CD4-positive, alpha-beta memory T cell (primary cell): ENCODE data around the gene ANKRD24. TPM values are rescaled to one million over a fixed set of nuclear protein-coding genes. Genes with fewer than 3 reads are reported as not detected.
"Not testable (repeated sequence)": the region's sequence is repeated elsewhere in the genome, so short reads cannot be mapped to it uniquely, and the experiment has no call there.

Experiments used
- CTCF ChIA-PET: fragments of 350-600 bp; sonication (Branson Sonifier 250); formaldehyde crosslinking; loops from one replicate; lab custom pipeline; 2021; ENCODE audit warnings: inconsistent platforms; ENCODE audit not compliant: partially characterized antibody; lab: Charles Lee
- POLR2A ChIA-PET: fragments of 350-600 bp; sonication (Branson Sonifier 250); formaldehyde crosslinking; loops from one replicate; lab custom pipeline; 2021; ENCODE audit not compliant: partially characterized antibody; lab: Charles Lee
- DNase-seq, 5 donors: peaks; one replicate each; pipeline versions ENCODE4 v3.0.0 to v3.0.0-alpha.2; 2020 to 2022; ENCODE audit warnings: mixed read lengths in 1 of 5
- H3K27ac ChIP-seq: one replicate; pipeline ENCODE4 v1.7.0; 2013; ENCODE audit warnings: low read depth, low read length
- H3K27me3 ChIP-seq: 2 replicates; pipeline ENCODE4 v1.7.0; 2013; ENCODE audit warnings: mild to moderate bottlenecking, low read length, moderate library complexity; ENCODE audit not compliant: insufficient read depth
- H3K36me3 ChIP-seq: 2 replicates; pipeline ENCODE4 v1.7.0; 2013; ENCODE audit warnings: mild to moderate bottlenecking, low read length, moderate library complexity; ENCODE audit not compliant: insufficient read depth
- H3K4me1 ChIP-seq: 2 replicates; pipeline ENCODE4 v1.7.0; 2013; ENCODE audit warnings: mild to moderate bottlenecking, low read length, moderate library complexity; ENCODE audit not compliant: insufficient read depth
- H3K4me3 ChIP-seq, 2 donors: one replicate each; pipeline ENCODE4 v1.7.0; 2013; ENCODE audit warnings: low read length in 2 of 2, mild to moderate bottlenecking in 1 of 2
- H3K9me3 ChIP-seq, 2 donors: one replicate each; pipeline ENCODE4 v1.7.0; 2013; ENCODE audit warnings: low read length in 2 of 2, control low read depth in 1 of 2; ENCODE audit not compliant: control insufficient read depth in 1 of 2
- H3K27ac Mint-ChIP-seq, 7 donors: one replicate each; pipeline ENCODE4 v1.8.0; 2020 to 2021; ENCODE audit warnings: mixed read lengths in 7 of 7, mild to moderate bottlenecking in 6 of 7, inconsistent platforms in 3 of 7, moderate library complexity in 3 of 7
- H3K27me3 Mint-ChIP-seq, 2 donors: one replicate each; pipeline ENCODE4 v1.8.0; 2020 to 2021; ENCODE audit warnings: mixed read lengths in 2 of 2
- H3K36me3 Mint-ChIP-seq, 2 donors: one replicate each; pipeline ENCODE4 v1.8.0; 2020 to 2021; ENCODE audit warnings: mixed read lengths in 2 of 2, inconsistent platforms in 1 of 2, mild to moderate bottlenecking in 1 of 2
- H3K4me1 Mint-ChIP-seq, 4 donors: one replicate each; pipeline ENCODE4 v1.8.0; 2020 to 2021; ENCODE audit warnings: mixed read lengths in 4 of 4, mild to moderate bottlenecking in 1 of 4
- H3K4me3 Mint-ChIP-seq, 8 donors: one replicate each; pipeline ENCODE4 v1.8.0; 2020 to 2021; ENCODE audit warnings: mixed read lengths in 8 of 8, mild to moderate bottlenecking in 7 of 8, moderate library complexity in 6 of 8, inconsistent platforms in 3 of 8
- H3K9me3 Mint-ChIP-seq, 8 donors: one replicate each; pipeline ENCODE4 v1.8.0; 2020 to 2021; ENCODE audit warnings: mixed read lengths in 8 of 8, mild to moderate bottlenecking in 5 of 8, inconsistent platforms in 3 of 8, moderate library complexity in 1 of 8
- intact Hi-C: fragments of 100-400 bp; cut with micrococcal nuclease; formaldehyde crosslinking; loops from one replicate; pipeline ENCODE4 v1.15.1; 2023
- polyA plus RNA-seq, 2 donors: library from polyadenylated mRNA; unstranded; fragments of 300-500 nt; fragmentation: Illumina TruSeq; gene quantifications; one replicate each; pipeline ENCODE4 v1.2.3, GENCODE V29; 2021
- total RNA-seq, 2 experiments: library from RNA; stranded (reverse); gene quantifications; one replicate each; pipeline ENCODE4 v1.2.3, GENCODE V29; 2021

The ANKRD24 gene
- total and polyA plus RNA-seq, 4 experiments from 2014 or later, result 0.20 to 2.9 (median 1.9) TPM; not detected in 1

DNA sequence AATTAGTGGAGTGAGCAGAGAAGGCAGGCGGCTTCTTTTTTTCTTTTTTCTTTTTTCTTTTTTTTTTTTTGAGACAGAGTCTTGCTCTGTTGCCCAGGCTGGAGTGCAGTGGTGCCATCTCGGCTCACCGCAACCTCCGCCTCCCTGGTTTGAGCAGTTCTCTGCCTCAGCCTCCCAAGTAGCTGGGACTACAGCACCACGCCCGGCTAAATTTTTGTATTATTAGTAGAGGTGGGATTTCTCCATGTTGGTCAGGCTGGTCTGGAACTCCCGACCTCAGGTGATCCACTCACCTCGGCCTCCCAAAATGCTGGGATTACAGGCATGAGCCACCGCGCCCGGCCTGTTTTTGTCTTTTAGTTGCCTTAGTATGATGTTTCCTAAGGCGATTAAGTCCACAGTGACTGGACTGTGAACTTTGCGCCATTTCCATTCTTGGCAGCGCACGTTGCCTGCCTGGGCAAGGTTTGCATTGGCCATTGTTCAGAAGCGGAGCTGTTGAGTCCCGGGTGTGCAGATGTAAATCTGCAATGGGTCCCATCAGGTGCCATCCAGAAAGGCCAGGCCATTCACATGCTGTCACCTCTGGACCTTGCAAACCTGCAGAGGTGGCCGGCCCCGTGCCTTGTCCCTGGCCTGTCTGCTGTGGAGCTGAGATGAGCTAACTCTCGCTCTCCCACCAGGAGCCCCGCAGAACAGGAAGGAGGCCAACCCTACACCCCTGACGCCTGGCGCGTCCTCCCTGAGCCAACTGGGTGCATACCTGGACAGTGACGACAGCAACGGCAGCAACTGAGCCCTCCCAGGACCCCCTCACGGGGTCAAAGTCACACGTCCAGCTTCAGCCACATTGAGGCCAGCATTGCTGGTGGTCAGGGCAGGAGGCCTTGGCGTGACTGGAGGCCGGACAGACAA, 85.7 kb downstream of the ANKRD24 start:
- H3K36me3 ChIP-seq, result peaks cover 28% of the 10 kb centered on the region

DNA sequence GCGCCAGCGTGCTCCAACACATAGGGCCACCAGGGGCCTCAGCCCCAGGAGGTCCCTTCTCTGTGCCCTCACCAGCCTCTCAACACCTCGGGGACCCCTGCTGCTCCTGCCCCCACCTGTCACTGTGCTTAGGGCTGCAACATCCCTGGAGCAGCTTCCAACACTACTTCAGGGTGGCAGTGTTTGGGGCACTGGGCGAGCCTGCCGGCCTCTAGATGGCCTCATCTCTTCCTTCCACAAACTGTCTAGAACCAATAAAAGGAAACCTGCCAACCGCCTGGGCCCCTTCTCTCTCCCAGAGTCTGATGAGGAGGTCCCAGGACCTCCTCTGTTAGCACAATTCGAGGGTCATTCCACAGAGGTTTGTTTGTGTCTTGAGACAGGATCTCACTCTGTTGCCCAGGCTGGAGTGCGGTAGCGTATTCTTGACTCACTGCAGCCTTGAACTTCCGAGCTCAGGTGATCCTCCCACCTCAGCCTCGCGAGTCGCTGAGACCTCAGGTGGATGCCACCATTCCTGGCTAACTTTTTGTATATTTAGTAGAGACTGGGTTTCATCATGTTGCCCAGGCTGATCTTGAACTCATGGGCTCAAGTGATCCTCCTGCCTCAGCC, 86.4 kb downstream of the ANKRD24 start:
- peaks cover 30 to 44% of the 10 kb centered on the region in 2 donors for H3K36me3 Mint-ChIP-seq
- intact Hi-C loops, result no loop called here
- no peaks in the 10 kb centered on the region for H3K9me3 Mint-ChIP-seq
- ChIA-PET CTCF (interaction anchor here (1.0 to 5.8 kb wide), 7 partner anchors 35 to 256 kb away, joined by 3 to 61 read pairs (median 8); partner anchors contain the start of gene FSD1), POLR2A (no interaction called here)
- H3K27ac ChIP-seq, result no peak overlapping the region
- H3K27me3 ChIP-seq, result no peaks in the 10 kb centered on the region
- H3K9me3 ChIP-seq, result no peaks in the 10 kb centered on the region
- H3K4me1 Mint-ChIP-seq, result peaks cover 10 to 19% (median 14%) of the 10 kb centered on the region in 4 donors
- no peak overlapping the region for H3K4me3 Mint-ChIP-seq
- H3K4me1 ChIP-seq, result peaks cover 7% of the 10 kb centered on the region
- H3K36me3 ChIP-seq, result peaks cover 26% of the 10 kb centered on the region
- no peaks in the 10 kb centered on the region for H3K27me3 Mint-ChIP-seq
- no peak for DNase-seq
- H3K27ac Mint-ChIP-seq, result peak overlapping the region in 1 of 7 donors; percentile 35
- no peak overlapping the region for H3K4me3 ChIP-seq

More for the DNA sequence above, 85.7 kb downstream of the ANKRD24 start:
- no peak for DNase-seq
- Mint-ChIP-seq H3K4me1 (peaks cover 12 to 19% (median 15%) of the 10 kb centered on the region in 4 donors), H3K27me3 (no peaks in the 10 kb centered on the region), H3K36me3 (peaks cover 30 to 47% of the 10 kb centered on the region in 2 donors), H3K9me3 (no peaks in the 10 kb centered on the region), H3K4me3 (no peak overlapping the region), H3K27ac (peak overlapping the region in 5 of 7 donors; percentile 22 to 93 (median 70))
- H3K27ac ChIP-seq, result no peak overlapping the region
- H3K4me1 ChIP-seq, result peaks cover 7% of the 10 kb centered on the region
- H3K9me3 ChIP-seq, result no peaks in the 10 kb centered on the region
- CTCF ChIA-PET, result interaction anchor here (0.7 to 5.8 kb wide), 15 partner anchors 11 to 257 kb away, joined by 3 to 61 read pairs (median 6); partner anchors contain the start of genes FSD1, STAP2 and YJU2
- POLR2A ChIA-PET, result interaction anchor here (1.6 kb wide), 1 partner anchor 75 kb away, joined by 3 read pairs; the partner anchor contains the start of gene MPND
- intact Hi-C loops, result loop anchor here (1.0 kb wide), 3 partner anchors 60 to 132 kb away; partner anchors contain the start of gene SH3GL1
- H3K4me3 ChIP-seq, result no peak overlapping the region
- no peaks in the 10 kb centered on the region for H3K27me3 ChIP-seq

DNA sequence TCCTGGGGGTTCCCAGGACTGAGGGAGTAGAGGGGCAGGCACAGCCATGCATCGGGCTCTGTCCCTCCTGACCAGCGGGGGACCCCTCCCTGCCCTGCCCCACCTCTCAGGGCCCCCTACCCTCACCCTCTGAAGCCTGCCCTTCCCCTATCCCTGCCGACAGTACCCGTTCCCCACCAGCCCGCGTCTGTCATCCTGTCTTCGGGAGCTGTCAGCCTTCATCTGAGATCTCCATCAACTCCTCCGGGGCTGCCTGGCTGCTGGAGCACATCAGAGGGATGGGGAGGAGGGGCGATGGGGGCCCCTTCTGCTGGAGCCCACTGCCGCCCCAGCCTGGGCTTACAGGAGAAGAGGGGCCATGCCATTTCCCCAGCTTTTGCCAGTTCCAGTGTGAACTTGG, 90.4 kb downstream of the ANKRD24 start:
- H3K36me3 ChIP-seq, result peaks cover 11% of the 10 kb centered on the region
- H3K27ac Mint-ChIP-seq, result no peak overlapping the region
- no peaks in the 10 kb centered on the region for H3K27me3 ChIP-seq
- intact Hi-C loops, result no loop called here
- H3K9me3 ChIP-seq, result no peaks in the 10 kb centered on the region
- H3K36me3 Mint-ChIP-seq, result peaks cover 7 to 17% of the 10 kb centered on the region in 2 donors
- H3K9me3 Mint-ChIP-seq, result no peaks in the 10 kb centered on the region
- H3K4me1 Mint-ChIP-seq, result no peaks in the 10 kb centered on the region
- H3K4me3 Mint-ChIP-seq, result no peak overlapping the region
- no peak overlapping the region for H3K27ac ChIP-seq
- ChIA-PET CTCF (no interaction called here), POLR2A (no interaction called here)
- H3K4me3 ChIP-seq, result no peak overlapping the region
- no peaks in the 10 kb centered on the region for H3K4me1 ChIP-seq
- H3K27me3 Mint-ChIP-seq, result peaks cover 2% of the 10 kb centered on the region in 2 donors
- no peak for DNase-seq

DNA sequence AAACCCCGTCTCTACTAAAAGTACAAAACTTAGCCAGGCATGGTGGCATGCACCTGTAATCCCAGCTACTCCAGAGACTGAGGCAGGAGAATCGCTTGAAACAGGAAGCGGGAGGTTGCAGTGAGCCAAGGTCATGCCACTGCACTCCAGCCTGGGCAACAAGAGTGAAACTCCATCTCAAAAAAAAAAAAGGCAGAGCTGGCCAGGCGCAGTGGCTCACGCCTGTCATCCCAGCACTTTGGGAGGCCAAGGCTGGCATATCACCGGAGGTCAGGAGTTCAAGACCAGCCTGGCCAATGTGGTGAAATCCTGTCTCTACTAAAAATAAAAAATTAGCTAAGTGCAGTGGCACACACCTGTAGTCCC, 91.8 kb downstream of the ANKRD24 start:
- H3K36me3 ChIP-seq, H3K36me3 Mint-ChIP-seq, POLR2A ChIA-PET, H3K4me1 Mint-ChIP-seq, H3K27ac Mint-ChIP-seq, H3K27ac ChIP-seq, H3K27me3 Mint-ChIP-seq, H3K4me3 Mint-ChIP-seq, H3K4me3 ChIP-seq, DNase-seq, H3K9me3 ChIP-seq, H3K9me3 Mint-ChIP-seq, H3K27me3 ChIP-seq, intact Hi-C loops, CTCF ChIA-PET, H3K4me1 ChIP-seq: not testable (repeated sequence)

Other genes with a start within 250 kb of the ANKRD24 start
- gene NMRK2, start 249.6 kb upstream of the ANKRD24 start, total RNA-seq, result not detected
- gene NMRK2, start 249.6 kb upstream of the ANKRD24 start, polyA plus RNA-seq, result not detected
- 10 to 100 TPM; 40.0 to 40.7 TPM for gene DAPK3, start 211.6 kb upstream of the ANKRD24 start, total RNA-seq
- 10 to 100 TPM; 22.3 to 26.0 TPM for gene DAPK3, start 211.6 kb upstream of the ANKRD24 start, polyA plus RNA-seq
- gene EEF2, start 197.2 kb upstream of the ANKRD24 start, total RNA-seq, result 1,000 to 10,000 TPM; 2,286 to 2,389 TPM
- 100 to 1,000 TPM; 274 to 749 TPM for gene EEF2, start 197.2 kb upstream of the ANKRD24 start, polyA plus RNA-seq
- 10 to 100 TPM; 38.6 to 42.6 TPM for gene PIAS4, start 175.0 kb upstream of the ANKRD24 start, total RNA-seq
- gene PIAS4, start 175.0 kb upstream of the ANKRD24 start, polyA plus RNA-seq, result 1 to 10 TPM; 5.2 to 6.1 TPM
- 10 to 100 TPM; 57.0 to 57.7 TPM for gene ZBTB7A, start 115.8 kb upstream of the ANKRD24 start, total RNA-seq
- 10 to 100 TPM in 1 of 2 donors, 1 to 10 TPM in 1; 9.6 to 48.2 TPM for gene ZBTB7A, start 115.8 kb upstream of the ANKRD24 start, polyA plus RNA-seq
- 100 to 1,000 TPM; 125 to 126 TPM for gene MAP2K2, start 58.6 kb upstream of the ANKRD24 start, total RNA-seq
- gene MAP2K2, start 58.6 kb upstream of the ANKRD24 start, polyA plus RNA-seq, result 100 to 1,000 TPM in 1 of 2 donors, 10 to 100 TPM in 1; 44.0 to 101 TPM
- not detected for gene CREB3L3, start 29.1 kb upstream of the ANKRD24 start, total RNA-seq
- gene CREB3L3, start 29.1 kb upstream of the ANKRD24 start, polyA plus RNA-seq, result not detected
- gene SIRT6, start 126 bp upstream of the ANKRD24 start, total RNA-seq, result 10 to 100 TPM; 26.8 to 27.0 TPM
- 1 to 10 TPM in 1 of 2 donors, under 1 TPM in 1; 0.19 to 5.0 TPM for gene SIRT6, start 126 bp upstream of the ANKRD24 start, polyA plus RNA-seq
- gene EBI3, start 46.8 kb downstream of the ANKRD24 start, total RNA-seq, result not detected
- gene EBI3, start 46.8 kb downstream of the ANKRD24 start, polyA plus RNA-seq, result under 1 TPM in 1 of 2 donors, not detected in 1; 0.26 TPM
- gene YJU2, start 64.4 kb downstream of the ANKRD24 start, total RNA-seq, result 10 to 100 TPM; 28.1 to 29.4 TPM
- gene YJU2, start 64.4 kb downstream of the ANKRD24 start, polyA plus RNA-seq, result 10 to 100 TPM; 13.0 to 36.1 TPM
- under 1 TPM in 1 of 2 experiments, not detected in 1; 0.58 TPM for gene SHD, start 96.6 kb downstream of the ANKRD24 start, total RNA-seq
- gene SHD, start 96.6 kb downstream of the ANKRD24 start, polyA plus RNA-seq, result not detected
- gene TMIGD2, start 119.7 kb downstream of the ANKRD24 start, total RNA-seq, result 1 to 10 TPM; 6.9 to 9.3 TPM
- gene TMIGD2, start 119.7 kb downstream of the ANKRD24 start, polyA plus RNA-seq, result 10 to 100 TPM; 22.9 to 23.7 TPM
- 1 to 10 TPM in 1 of 2 experiments, under 1 TPM in 1; 0.73 to 1.4 TPM for gene FSD1, start 121.9 kb downstream of the ANKRD24 start, total RNA-seq
- gene FSD1, start 121.9 kb downstream of the ANKRD24 start, polyA plus RNA-seq, result 1 to 10 TPM in 1 of 2 donors, under 1 TPM in 1; 0.61 to 2.4 TPM
- 1 to 10 TPM in 1 of 2 experiments, under 1 TPM in 1; 0.86 to 2.4 TPM for gene STAP2, start 156.1 kb downstream of the ANKRD24 start, total RNA-seq
- gene STAP2, start 156.1 kb downstream of the ANKRD24 start, polyA plus RNA-seq, result 1 to 10 TPM; 2.1 to 2.6 TPM
- 10 to 100 TPM; 24.7 to 27.0 TPM for gene MPND, start 160.9 kb downstream of the ANKRD24 start, total RNA-seq
- 1 to 10 TPM; 3.5 to 9.2 TPM for gene MPND, start 160.9 kb downstream of the ANKRD24 start, polyA plus RNA-seq
- 10 to 100 TPM; 40.1 to 45.6 TPM for gene SH3GL1, start 217.9 kb downstream of the ANKRD24 start, total RNA-seq
- gene SH3GL1, start 217.9 kb downstream of the ANKRD24 start, polyA plus RNA-seq, result 10 to 100 TPM; 19.7 to 28.2 TPM
- gene CHAF1A, start 220.0 kb downstream of the ANKRD24 start, total RNA-seq, result 10 to 100 TPM; 13.9 to 18.1 TPM
- 1 to 10 TPM; 2.8 to 4.5 TPM for gene CHAF1A, start 220.0 kb downstream of the ANKRD24 start, polyA plus RNA-seq